CD14-positive monocyte (primary cell): ENCODE measurements around the gene NUMB. TPM values are rescaled to one million over a fixed set of nuclear protein-coding genes. Genes with fewer than 3 reads are reported as not detected.

ENCODE experiments used
- DNase-seq, 3 donors: peaks; one replicate each; pipeline ENCODE4 v3.0.0-alpha.2; 2011 to 2022
- H2AFZ ChIP-seq: 2 replicates; pipeline ENCODE4 v1.6.0; 2012; ENCODE audit warnings: mild to moderate bottlenecking, low read depth, low read length, inconsistent platforms; ENCODE audit not compliant: insufficient read depth, poor library complexity, severe bottlenecking
- H3K27ac ChIP-seq, 2 donors: 1 replicate in 1 of 2; 2 replicates in 1 of 2; pipeline ENCODE4 v1.5.1; 2012 to 2013; ENCODE audit warnings: low read length in 2 of 2, control low read depth in 1 of 2, inconsistent platforms in 1 of 2, low read depth in 1 of 2, mild to moderate bottlenecking in 1 of 2
- H3K27me3 ChIP-seq, 2 donors: one replicate each; pipeline versions ENCODE4 v1.6.0 to v1.6.1; 2011 to 2013; ENCODE audit warnings: low read length in 2 of 2; ENCODE audit not compliant: control insufficient read depth in 2 of 2, insufficient read depth in 2 of 2
- H3K36me3 ChIP-seq, 2 donors: replicated peaks in 1 of 2; 1 replicate in 1 of 2; 2 replicates in 1 of 2; pipeline versions ENCODE4 v1.5.1 to v1.6.1; 2012 to 2013; ENCODE audit warnings: low read length in 2 of 2, control low read depth in 1 of 2, inconsistent platforms in 1 of 2, mild to moderate bottlenecking in 1 of 2; ENCODE audit not compliant: insufficient read depth in 2 of 2, control insufficient read depth in 1 of 2
- H3K4me1 ChIP-seq, 2 donors: 1 replicate in 1 of 2; 2 replicates in 1 of 2; pipeline versions ENCODE4 v1.5.1 to v1.6.1; 2012 to 2013; ENCODE audit warnings: low read length in 2 of 2, control low read depth in 1 of 2, inconsistent platforms in 1 of 2, mild to moderate bottlenecking in 1 of 2, moderate library complexity in 1 of 2; ENCODE audit not compliant: insufficient read depth in 2 of 2, control insufficient read depth in 1 of 2
- H3K4me2 ChIP-seq: replicated peaks from 2 replicates; pipeline ENCODE3; 2012; ENCODE audit warnings: low read length, moderate library complexity, mild to moderate bottlenecking; ENCODE audit not compliant: poor library complexity, severe bottlenecking; ENCODE audit errors: extremely low read depth
- H3K4me3 ChIP-seq, 3 experiments: fragments of 200-600 bp in 1 of 3; sonication (generic) in 1 of 3; replicated peaks in 1 of 3; 1 replicate in 2 of 3; 2 replicates in 1 of 3; pipeline ENCODE4 v1.5.1; 2011 to 2013; ENCODE audit warnings: low read length in 3 of 3, mild to moderate bottlenecking in 3 of 3, control low read depth in 2 of 3, low read depth in 2 of 3, inconsistent platforms in 1 of 3, moderate library complexity in 1 of 3
- H3K79me2 ChIP-seq: 2 replicates; pipeline ENCODE4 v1.6.0; 2012; ENCODE audit warnings: mild to moderate bottlenecking, control low read depth, inconsistent platforms, low read length, moderate library complexity; ENCODE audit not compliant: insufficient read depth
- H3K9ac ChIP-seq: 2 replicates; pipeline ENCODE4 v1.6.0; 2017; ENCODE audit warnings: low read length, mild to moderate bottlenecking; ENCODE audit not compliant: insufficient read depth, poor library complexity, severe bottlenecking
- H3K9me3 ChIP-seq, 2 donors: replicated peaks in 1 of 2; 1 replicate in 1 of 2; 2 replicates in 1 of 2; pipeline versions ENCODE4 v1.5.1 to v1.6.1; 2012 to 2013; ENCODE audit warnings: low read length in 2 of 2, control low read depth in 1 of 2; ENCODE audit not compliant: control insufficient read depth in 1 of 2, insufficient read depth in 1 of 2
- H4K20me1 ChIP-seq: 2 replicates; pipeline ENCODE4 v1.6.0; 2012; ENCODE audit warnings: mild to moderate bottlenecking, low read length, control low read depth, moderate library complexity; ENCODE audit not compliant: insufficient read depth
- H3K27ac Mint-ChIP-seq, 7 donors: one replicate each; pipeline ENCODE4 v1.8.0; 2020; ENCODE audit warnings: mild to moderate bottlenecking in 7 of 7, mixed read lengths in 7 of 7, moderate library complexity in 6 of 7, inconsistent platforms in 2 of 7
- H3K27me3 Mint-ChIP-seq, 3 donors: one replicate each; pipeline ENCODE4 v1.8.0; 2021 to 2022; ENCODE audit warnings: low read depth in 3 of 3, mild to moderate bottlenecking in 3 of 3, mixed read lengths in 3 of 3, moderate library complexity in 3 of 3, inconsistent platforms in 1 of 3
- H3K36me3 Mint-ChIP-seq, 2 donors: one replicate each; pipeline ENCODE4 v1.8.0; 2020; ENCODE audit warnings: mixed read lengths in 2 of 2, inconsistent platforms in 1 of 2, mild to moderate bottlenecking in 1 of 2
- H3K4me1 Mint-ChIP-seq: one replicate; pipeline ENCODE4 v1.8.0; 2020; ENCODE audit warnings: mild to moderate bottlenecking, mixed read lengths
- H3K4me3 Mint-ChIP-seq, 2 donors: one replicate each; pipeline ENCODE4 v1.8.0; 2020; ENCODE audit warnings: mild to moderate bottlenecking in 2 of 2, mixed read lengths in 2 of 2, moderate library complexity in 1 of 2
- H3K9me3 Mint-ChIP-seq, 7 donors: one replicate each; pipeline ENCODE4 v1.8.0; 2020 to 2022; ENCODE audit warnings: mixed read lengths in 7 of 7, mild to moderate bottlenecking in 6 of 7, moderate library complexity in 6 of 7, inconsistent platforms in 2 of 7
- CTCF ChIP-seq: fragments of 200-600 bp; IDR thresholded peaks from one replicate; pipeline ENCODE4 v1.8.0; 2022; ENCODE audit warnings: antibody characterized with exemption, mild to moderate bottlenecking
- WGBS: methylation state at CpG from one replicate; pipeline ENCODE4 v1.1.5; 2013; ENCODE audit warnings: missing lambda C conversion rate; ENCODE audit not compliant: insufficient coverage; 5-methylcytosine and 5-hydroxymethylcytosine counted together
- intact Hi-C, 2 donors: fragments of 100-400 bp; cut with micrococcal nuclease; formaldehyde crosslinking; loops; one replicate each; pipeline versions ENCODE4 v1.15.0 to v1.15.1; 2023
- polyA plus RNA-seq, 3 donors: library from polyadenylated mRNA; depleted of rRNA in 1 of 3; unstranded in 2 of 3; stranded (reverse) in 1 of 3; fragments of 300-500 nt in 2 of 3; fragments of >200 nt in 1 of 3; fragmentation: Illumina TruSeq in 2 of 3; gene quantifications; 1 replicate in 2 of 3; 2 replicates in 1 of 3; pipeline ENCODE4 v1.2.3, GENCODE V29; 2012 to 2021

Gene NUMB
- polyA plus RNA-seq, 3 donors, result 83.4 to 223 (median 126) TPM

GRCh38 chr14:73286598-73286997, 171.7 kb downstream of the NUMB start:
- Histone ChIP-seq H3K9ac (no peak overlapping the region), H3K4me2 (no peak overlapping the region), H2AFZ (no peak overlapping the region), H3K27ac (no peak overlapping the region), H4K20me1 (peaks cover 91% of the 10 kb centered on the region), H3K36me3 (peaks cover 81 to 97% of the 10 kb centered on the region in 2 donors), H3K27me3 (no peaks in the 10 kb centered on the region), H3K79me2 (no peaks in the 10 kb centered on the region), H3K4me3 (no peak overlapping the region), H3K4me1 (no peaks in the 10 kb centered on the region), H3K9me3 (no peaks in the 10 kb centered on the region)
- H3K4me1 Mint-ChIP-seq, result no peaks in the 10 kb centered on the region
- H3K4me3 Mint-ChIP-seq, result no peak overlapping the region
- H3K9me3 Mint-ChIP-seq, result no peaks in the 10 kb centered on the region
- no peak for DNase-seq
- H3K27ac Mint-ChIP-seq, result no peak overlapping the region
- peaks cover 76 to 95% of the 10 kb centered on the region in 2 donors for H3K36me3 Mint-ChIP-seq
- no CpG with 5 or more reads among the region's 2 CpGs for WGBS
- no peaks in the 10 kb centered on the region for H3K27me3 Mint-ChIP-seq
- intact Hi-C loops, result no loop called here
- TF ChIP-seq CTCF, result no peak

GRCh38 chr14:73285979-73286378, 172.4 kb downstream of the NUMB start:
- no peaks in the 10 kb centered on the region for H3K79me2 ChIP-seq
- no peak for TF ChIP-seq CTCF
- no peaks in the 10 kb centered on the region for H3K9me3 ChIP-seq
- Mint-ChIP-seq H3K9me3 (no peaks in the 10 kb centered on the region), H3K36me3 (peaks cover 79 to 95% of the 10 kb centered on the region in 2 donors), H3K27me3 (no peaks in the 10 kb centered on the region), H3K4me3 (no peak overlapping the region), H3K27ac (no peak overlapping the region), H3K4me1 (no peaks in the 10 kb centered on the region)
- H3K4me1 ChIP-seq, result no peaks in the 10 kb centered on the region
- no peak for DNase-seq
- H3K36me3 ChIP-seq, result peaks cover 85 to 97% of the 10 kb centered on the region in 2 donors
- H3K4me3 ChIP-seq, result no peak overlapping the region
- no peak overlapping the region for H3K9ac ChIP-seq
- intact Hi-C loops, result no loop called here
- peaks cover 91% of the 10 kb centered on the region for H4K20me1 ChIP-seq
- H3K4me2 ChIP-seq, result no peak overlapping the region
- H3K27ac ChIP-seq, result no peak overlapping the region
- WGBS, result no CpG with 5 or more reads among the region's 1 CpG
- no peak overlapping the region for H2AFZ ChIP-seq
- H3K27me3 ChIP-seq, result no peaks in the 10 kb centered on the region
